Measurements from ENCODE around the gene LRBA.

LRBA gene

GRCh38 chr4:151015459-151016347 lies 619 bp upstream of the LRBA start:
- peak; percentile 93 for DNase-seq (ENCODE audit: low read depth)
- H3K4me3 ChIP-seq (ENCODE audit: low read length) = peak overlapping the region; percentile 82
- no peak for TF ChIP-seq CTCF (IDR thresholded peaks at IDR 0.05; ENCODE audit: insufficient read depth, low read depth, low read length, missing control alignments)

GRCh38 chr4:151013944-151014343 lies 1.1 kb downstream of the LRBA start:
- no peak for TF ChIP-seq CTCF (IDR thresholded peaks at IDR 0.05; ENCODE audit: insufficient read depth, low read depth, low read length, missing control alignments)
- H3K4me3 ChIP-seq (ENCODE audit: low read length) = peak overlapping the region; percentile 82
- no peak for DNase-seq (ENCODE audit: low read depth)

- peak; percentile 4 for DNase-seq (ENCODE audit: low read depth)
- TF ChIP-seq CTCF (IDR thresholded peaks at IDR 0.05; ENCODE audit: insufficient read depth, low read depth, low read length, missing control alignments) = no peak
- peak overlapping the region; percentile 82 for H3K4me3 ChIP-seq (ENCODE audit: low read length)
Observed at GRCh38 chr4:151013491-151013890, 1.6 kb downstream of the LRBA start.

GRCh38 chr4:151012820-151013219 lies 2.3 kb downstream of the LRBA start:
- H3K4me3 ChIP-seq (ENCODE audit: low read length) = peak overlapping the region; percentile 82
- peak; percentile 72 for DNase-seq (ENCODE audit: low read depth)
- TF ChIP-seq CTCF (IDR thresholded peaks at IDR 0.05; ENCODE audit: insufficient read depth, low read depth, low read length, missing control alignments) = no peak

- H3K4me3 ChIP-seq (ENCODE audit: low read length) = peak overlapping the region; percentile 82
- TF ChIP-seq CTCF (IDR thresholded peaks at IDR 0.05; ENCODE audit: insufficient read depth, low read depth, low read length, missing control alignments) = no peak
- DNase-seq (ENCODE audit: low read depth) = no peak
Observed at GRCh38 chr4:151012376-151012775, 2.7 kb downstream of the LRBA start.

GRCh38 chr4:151004222-151004621 lies 10.9 kb downstream of the LRBA start:
- TF ChIP-seq CTCF (IDR thresholded peaks at IDR 0.05; ENCODE audit: insufficient read depth, low read depth, low read length, missing control alignments) = no peak
- peak; percentile 92 for DNase-seq (ENCODE audit: low read depth)
- H3K4me3 ChIP-seq (ENCODE audit: low read length) = no peak overlapping the region
